ENCODE measurements around the gene FLT4.
"Not testable (repeated sequence)": the region's sequence is repeated elsewhere in the genome, so short reads cannot be mapped to it uniquely, and the experiment has no call there.

The FLT4 gene

GRCh38 chr5:180670157-180670556 is 20.8 kb upstream of the FLT4 start:
- ATAC-seq = no peak
- DNase-seq = no peak

GRCh38 chr5:180669661-180670060 is 20.3 kb upstream of the FLT4 start:
- DNase-seq = no peak
- ATAC-seq = no peak

GRCh38 chr5:180668835-180669596 is 19.6 kb upstream of the FLT4 start:
- DNase-seq (no peak), ATAC-seq (no peak)

GRCh38 chr5:180666812-180667211 is 17.4 kb upstream of the FLT4 start:
- ATAC-seq (no peak), DNase-seq (no peak)

GRCh38 chr5:180665682-180666404 is 16.4 kb upstream of the FLT4 start:
- DNase-seq (no peak), ATAC-seq (no peak)

GRCh38 chr5:180658774-180659564 is 9.6 kb upstream of the FLT4 start:
- ATAC-seq (no peak), DNase-seq (no peak)

- DNase-seq, ATAC-seq: not testable (repeated sequence)
Measured at GRCh38 chr5:180655243-180655642, 5.8 kb upstream of the FLT4 start.

- DNase-seq (no peak), ATAC-seq (no peak)
Measured at GRCh38 chr5:180652771-180653170, 3.4 kb upstream of the FLT4 start.

- DNase-seq (no peak), ATAC-seq (no peak)
Measured at GRCh38 chr5:180652346-180652745, 2.9 kb upstream of the FLT4 start.

- DNase-seq (peak; percentile 59), ATAC-seq (peak; percentile 19)
Measured at GRCh38 chr5:180648658-180649296, 623 bp downstream of the FLT4 start.

- DNase-seq (no peak), ATAC-seq (no peak)
Measured at GRCh38 chr5:180647941-180648500, 1.4 kb downstream of the FLT4 start.

GRCh38 chr5:180647465-180647864 is 1.9 kb downstream of the FLT4 start:
- ATAC-seq = no peak

GRCh38 chr5:180646963-180647305 is 2.5 kb downstream of the FLT4 start:
- ATAC-seq = no peak
- DNase-seq = no peak

More at GRCh38 chr5:180647465-180647864, 1.9 kb downstream of the FLT4 start:
- DNase-seq = no peak

GRCh38 chr5:180646289-180646962 is 3.0 kb downstream of the FLT4 start:
- ATAC-seq (no peak), DNase-seq (no peak)

- no peak for ATAC-seq
- DNase-seq = no peak
Measured at GRCh38 chr5:180645274-180646204, 3.9 kb downstream of the FLT4 start.

GRCh38 chr5:180644825-180645273 is 4.6 kb downstream of the FLT4 start:
- ATAC-seq (no peak), DNase-seq (no peak)

- DNase-seq (no peak), ATAC-seq (no peak)
Measured at GRCh38 chr5:180644129-180644824, 5.1 kb downstream of the FLT4 start.

- DNase-seq (no peak), ATAC-seq (no peak)
Measured at GRCh38 chr5:180643191-180643851, 6.1 kb downstream of the FLT4 start.

- DNase-seq = no peak
- no peak for ATAC-seq
Measured at GRCh38 chr5:180642779-180643178, 6.6 kb downstream of the FLT4 start.

Data from stimulated activated naive CD8-positive, alpha-beta T cell treated with anti-CD3 and anti-CD28 coated beads, Interleukin-15, Interleukin-2, amounts not matched to agents 100 U/mL and 50 U/mL, for 24 hours (primary cell).